HUES6 (cell line): Measurements from ENCODE around the gene ADAMTSL1.

ENCODE experiments used
- H3K27ac ChIP-seq: 2 replicates; pipeline ENCODE4 v1.7.0; 2013; ENCODE audit warnings: low read depth, mild to moderate bottlenecking, low read length, inconsistent platforms
- H3K27me3 ChIP-seq: 2 replicates; pipeline ENCODE4 v1.6.1; 2013; ENCODE audit warnings: low read length; ENCODE audit not compliant: control insufficient read depth, insufficient read depth
- H3K36me3 ChIP-seq: 2 replicates; pipeline ENCODE4 v1.6.1; 2013; ENCODE audit warnings: low read length; ENCODE audit not compliant: control insufficient read depth, insufficient read depth
- H3K4me1 ChIP-seq: 2 replicates; pipeline ENCODE4 v1.6.1; 2013; ENCODE audit warnings: low read length; ENCODE audit not compliant: control insufficient read depth, insufficient read depth
- H3K4me3 ChIP-seq: 2 replicates; pipeline ENCODE4 v1.5.1; 2013; ENCODE audit warnings: low read depth, low read length
- H3K9ac ChIP-seq: one replicate; pipeline ENCODE4 v1.6.1; 2013; ENCODE audit warnings: mild to moderate bottlenecking, low read length
- H3K9me3 ChIP-seq: 2 replicates; pipeline ENCODE4 v1.6.1; 2013; ENCODE audit warnings: low read depth, low read length; ENCODE audit not compliant: control insufficient read depth, insufficient read depth

The ADAMTSL1 gene

GRCh38 chr9:18485714-18486113 lies 11.8 kb downstream of the ADAMTSL1 start:
- Histone ChIP-seq H3K27ac (no peak overlapping the region), H3K4me1 (peaks cover 5% of the 10 kb centered on the region; the same call in 1 of the 2 replicates), H3K36me3 (no peaks in the 10 kb centered on the region), H3K9me3 (no peaks in the 10 kb centered on the region), H3K27me3 (no peaks in the 10 kb centered on the region), H3K9ac (no peak overlapping the region), H3K4me3 (no peak overlapping the region)

DNA sequence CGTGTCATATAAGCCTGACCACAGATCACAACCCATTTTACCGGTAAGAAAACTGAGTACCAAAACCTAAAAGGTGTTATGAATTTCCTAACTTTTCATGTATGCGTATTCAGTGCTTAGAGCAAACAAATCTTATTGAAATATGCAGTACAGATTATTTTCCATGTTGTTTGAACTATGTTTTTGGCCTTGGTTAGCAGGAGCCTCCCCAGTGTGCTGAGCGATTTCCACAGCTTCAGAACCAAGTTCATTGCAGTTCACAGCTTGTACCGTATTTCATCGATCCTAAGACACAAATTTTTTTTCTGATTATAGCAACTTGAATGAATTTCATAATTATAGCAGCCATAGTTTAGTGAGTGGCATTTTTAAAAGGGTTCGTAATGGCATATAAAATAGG lies 13.7 kb downstream of the ADAMTSL1 start:
- Histone ChIP-seq H3K36me3 (no peaks in the 10 kb centered on the region), H3K27me3 (no peaks in the 10 kb centered on the region), H3K4me1 (peaks cover 9% of the 10 kb centered on the region; the same call in 1 of the 2 replicates), H3K9ac (no peak overlapping the region), H3K4me3 (no peak overlapping the region), H3K9me3 (no peaks in the 10 kb centered on the region), H3K27ac (no peak overlapping the region)

DNA sequence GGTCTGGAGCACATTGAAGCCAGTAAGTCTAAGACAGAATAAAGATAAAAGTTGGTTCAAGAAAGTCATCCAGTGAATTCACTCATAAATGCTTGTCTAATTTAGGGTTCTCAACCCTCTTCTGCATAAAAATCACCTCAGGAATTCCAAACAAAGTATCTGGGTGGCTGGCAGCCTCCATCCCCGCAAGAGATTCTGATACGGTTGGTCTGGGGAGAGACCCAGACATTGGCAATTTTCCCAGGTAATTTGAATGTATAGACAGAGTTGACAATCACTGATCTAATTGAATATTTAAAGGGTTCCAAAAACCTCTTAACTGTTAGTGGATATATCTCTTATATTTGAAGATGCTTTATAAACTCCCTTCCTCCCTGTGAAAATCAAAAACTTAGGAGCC lies 14.9 kb downstream of the ADAMTSL1 start:
- no peaks in the 10 kb centered on the region for H3K36me3 ChIP-seq
- no peaks in the 10 kb centered on the region for H3K27me3 ChIP-seq
- H3K9me3 ChIP-seq = no peaks in the 10 kb centered on the region
- peaks cover 9% of the 10 kb centered on the region; the same call in 1 of the 2 replicates for H3K4me1 ChIP-seq
- no peak overlapping the region for H3K9ac ChIP-seq
- no peak overlapping the region for H3K27ac ChIP-seq
- H3K4me3 ChIP-seq = no peak overlapping the region

DNA sequence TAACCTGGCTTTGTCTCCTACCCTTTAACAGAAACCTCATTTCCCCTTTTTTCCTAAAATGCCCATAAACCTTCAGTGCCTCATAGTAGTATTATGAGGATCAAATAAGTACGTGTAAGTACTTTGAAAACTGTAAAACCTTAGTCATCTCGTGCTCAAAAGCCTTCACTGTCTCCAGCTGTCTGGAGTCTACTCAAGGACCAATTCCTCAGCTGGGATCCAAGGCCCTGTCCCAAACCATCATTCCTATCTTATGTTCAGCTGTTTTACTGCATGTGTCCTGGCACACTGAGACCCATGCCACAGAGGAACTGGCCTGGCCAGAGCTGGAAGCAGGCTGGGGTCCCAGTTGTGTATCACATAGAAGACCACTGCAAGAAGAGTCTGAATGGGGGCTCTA lies 15.9 kb downstream of the ADAMTSL1 start:
- Histone ChIP-seq H3K27ac (no peak overlapping the region), H3K9ac (no peak overlapping the region), H3K9me3 (no peaks in the 10 kb centered on the region), H3K4me1 (peaks cover 9% of the 10 kb centered on the region; the same call in 1 of the 2 replicates), H3K4me3 (no peak overlapping the region), H3K27me3 (no peaks in the 10 kb centered on the region), H3K36me3 (no peaks in the 10 kb centered on the region)

GRCh38 chr9:18490641-18491370 lies 16.9 kb downstream of the ADAMTSL1 start:
- H3K4me3 ChIP-seq = no peak overlapping the region
- no peak overlapping the region for H3K9ac ChIP-seq
- no peak overlapping the region for H3K27ac ChIP-seq

GRCh38 chr9:18492612-18493011 lies 18.7 kb downstream of the ADAMTSL1 start:
- Histone ChIP-seq H3K36me3 (no peaks in the 10 kb centered on the region), H3K27ac (no peak overlapping the region), H3K4me1 (peaks cover 9% of the 10 kb centered on the region; the same call in 1 of the 2 replicates), H3K9me3 (no peaks in the 10 kb centered on the region), H3K27me3 (no peaks in the 10 kb centered on the region), H3K4me3 (no peak overlapping the region), H3K9ac (no peak overlapping the region)

More at GRCh38 chr9:18490641-18491370, 16.9 kb downstream of the ADAMTSL1 start:
- H3K27me3 ChIP-seq = no peaks in the 10 kb centered on the region
- peaks cover 9% of the 10 kb centered on the region; the same call in 1 of the 2 replicates for H3K4me1 ChIP-seq
- no peaks in the 10 kb centered on the region for H3K36me3 ChIP-seq
- H3K9me3 ChIP-seq = no peaks in the 10 kb centered on the region

DNA sequence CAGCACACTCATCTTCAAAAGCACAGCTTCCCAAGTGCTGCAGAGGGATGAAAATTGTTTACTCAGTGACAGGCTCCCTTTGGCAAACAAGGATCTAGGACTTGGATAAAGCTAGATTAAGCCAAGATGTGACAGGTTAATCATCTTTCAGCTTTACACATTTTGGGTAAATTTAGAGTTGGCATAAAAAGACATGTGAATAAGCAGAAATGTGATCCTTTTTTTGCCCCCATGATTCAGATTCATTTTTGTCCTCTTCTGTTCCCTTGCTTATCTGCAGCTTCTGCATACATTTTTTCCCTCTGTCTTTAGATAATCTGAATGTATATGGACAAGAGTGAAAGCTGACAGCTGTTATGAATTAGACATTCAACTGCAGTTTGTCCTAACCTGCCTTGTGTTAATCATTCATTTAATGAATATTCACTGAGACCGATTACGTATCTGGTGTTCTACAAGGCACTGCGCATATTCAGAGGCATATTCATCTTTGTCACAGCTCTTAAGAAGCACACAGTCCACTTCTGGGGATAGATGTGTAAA lies 19.6 kb downstream of the ADAMTSL1 start:
- H3K27ac ChIP-seq = no peak overlapping the region
- no peaks in the 10 kb centered on the region for H3K27me3 ChIP-seq
- H3K36me3 ChIP-seq = no peaks in the 10 kb centered on the region
- H3K9me3 ChIP-seq = no peaks in the 10 kb centered on the region
- H3K4me1 ChIP-seq = peaks cover 9% of the 10 kb centered on the region; the same call in 1 of the 2 replicates
- no peak overlapping the region for H3K9ac ChIP-seq
- H3K4me3 ChIP-seq = no peak overlapping the region

DNA sequence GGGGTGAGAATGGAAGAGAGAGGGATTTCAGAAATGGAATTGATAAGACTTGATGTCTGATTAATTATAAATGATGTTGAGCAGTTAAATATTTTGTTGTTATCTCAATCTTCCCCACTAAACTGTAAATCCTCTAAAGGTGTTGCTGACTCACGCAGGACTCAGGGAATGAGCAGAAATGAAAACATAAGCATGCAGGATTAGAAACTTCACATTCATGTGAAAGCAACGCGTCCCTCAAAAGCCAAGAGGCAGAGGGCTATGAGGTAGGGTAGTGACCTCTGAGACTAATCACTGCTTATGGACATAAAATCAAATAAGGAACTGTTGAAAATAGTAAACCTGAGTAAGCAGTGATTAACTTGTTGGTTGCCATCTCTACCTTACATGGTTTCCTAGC lies 21.1 kb downstream of the ADAMTSL1 start:
- Histone ChIP-seq H3K9ac (no peak overlapping the region), H3K9me3 (no peaks in the 10 kb centered on the region), H3K27ac (no peak overlapping the region), H3K4me3 (no peak overlapping the region), H3K36me3 (no peaks in the 10 kb centered on the region), H3K27me3 (no peaks in the 10 kb centered on the region), H3K4me1 (peaks cover 9% of the 10 kb centered on the region; the same call in 1 of the 2 replicates)

DNA sequence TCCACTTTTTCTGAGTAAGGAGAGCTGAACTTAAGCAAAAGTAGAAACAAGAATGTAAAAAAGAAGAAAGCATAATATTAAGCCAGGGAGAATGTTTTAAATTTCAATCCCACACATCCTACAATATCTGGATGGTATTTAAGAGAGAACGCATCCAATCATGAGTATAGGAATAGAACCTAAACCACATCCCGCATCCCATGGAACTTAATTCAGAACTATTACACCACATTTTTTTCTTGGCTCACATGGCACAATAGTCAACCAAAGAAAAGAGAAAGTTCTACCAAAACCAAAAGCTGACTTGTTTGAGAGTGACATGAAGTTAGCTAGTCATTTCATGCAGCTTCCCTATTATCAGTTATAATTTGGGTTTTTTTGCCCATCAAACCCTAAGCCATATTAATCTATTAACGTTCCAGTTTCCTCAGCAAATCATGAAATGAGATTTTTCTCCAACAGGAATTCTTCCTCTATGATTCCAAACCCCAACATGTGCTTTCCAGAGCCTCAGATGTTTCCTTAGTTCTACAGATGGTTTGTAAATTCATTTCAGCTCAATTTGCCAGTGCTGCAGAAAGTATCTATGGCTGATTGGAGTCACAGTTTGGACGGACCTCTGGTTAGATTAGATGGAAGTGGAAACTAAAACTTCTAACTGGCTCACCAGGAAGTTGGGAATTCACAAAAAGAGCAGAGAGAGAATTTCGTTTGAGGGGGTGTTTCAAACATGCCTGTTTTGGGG lies 22.5 kb downstream of the ADAMTSL1 start:
- no peaks in the 10 kb centered on the region for H3K9me3 ChIP-seq

GRCh38 chr9:18499062-18499461 lies 25.1 kb downstream of the ADAMTSL1 start:
- Histone ChIP-seq H3K9ac (no peak overlapping the region), H3K4me3 (no peak overlapping the region), H3K4me1 (peaks cover 6% of the 10 kb centered on the region; the same call in 1 of the 2 replicates), H3K27ac (no peak overlapping the region), H3K36me3 (no peaks in the 10 kb centered on the region), H3K9me3 (no peaks in the 10 kb centered on the region), H3K27me3 (no peaks in the 10 kb centered on the region)

More for the DNA sequence above, 22.5 kb downstream of the ADAMTSL1 start:
- H3K27me3 ChIP-seq = no peaks in the 10 kb centered on the region
- H3K4me3 ChIP-seq = no peak overlapping the region
- no peak overlapping the region for H3K9ac ChIP-seq
- H3K27ac ChIP-seq = no peak overlapping the region
- H3K4me1 ChIP-seq = no peaks in the 10 kb centered on the region
- H3K36me3 ChIP-seq = no peaks in the 10 kb centered on the region

- Histone ChIP-seq H3K27me3 (no peaks in the 10 kb centered on the region), H3K9ac (no peak overlapping the region), H3K4me1 (peaks cover 13% of the 10 kb centered on the region; the same call in 1 of the 2 replicates), H3K27ac (no peak overlapping the region), H3K9me3 (no peaks in the 10 kb centered on the region), H3K4me3 (no peak overlapping the region), H3K36me3 (no peaks in the 10 kb centered on the region)
Measured at GRCh38 chr9:18499980-18500379, 26.0 kb downstream of the ADAMTSL1 start.
